CD4-positive, alpha-beta T cell treated with Interleukin-1 beta for 1 hour (primary cell): ENCODE results near the gene CATSPERZ.

Experiments
- DNase-seq, 2 donors: peaks; one replicate each; pipeline ENCODE4 v3.0.0-alpha.2; 2020 to 2022

CATSPERZ gene

GRCh38 chr11:64285885-64286800, 14.0 kb upstream of the CATSPERZ start:
- peak; percentile 23 to 32 for DNase-seq

DNA sequence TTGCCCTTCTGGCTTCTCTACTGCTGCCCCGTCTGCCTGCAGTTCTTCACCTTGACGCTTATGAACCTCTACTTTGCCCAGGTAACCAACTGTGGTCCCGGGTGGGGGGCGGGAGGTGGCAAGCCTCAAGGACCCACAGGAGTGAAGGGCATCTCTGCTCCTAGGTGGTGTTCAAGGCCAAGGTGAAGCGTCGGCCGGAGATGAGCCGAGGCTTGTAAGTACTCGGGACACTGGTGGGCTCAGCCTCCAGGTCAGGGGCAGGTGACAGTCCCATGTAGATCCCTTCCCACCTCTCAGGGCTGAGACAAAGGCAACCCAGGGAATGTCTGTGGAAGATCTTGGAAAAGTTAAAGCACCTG, 13.4 kb upstream of the CATSPERZ start:
- DNase-seq = no peak

- no peak for DNase-seq
Observed at GRCh38 chr11:64287676-64288352, 12.3 kb upstream of the CATSPERZ start.

DNA sequence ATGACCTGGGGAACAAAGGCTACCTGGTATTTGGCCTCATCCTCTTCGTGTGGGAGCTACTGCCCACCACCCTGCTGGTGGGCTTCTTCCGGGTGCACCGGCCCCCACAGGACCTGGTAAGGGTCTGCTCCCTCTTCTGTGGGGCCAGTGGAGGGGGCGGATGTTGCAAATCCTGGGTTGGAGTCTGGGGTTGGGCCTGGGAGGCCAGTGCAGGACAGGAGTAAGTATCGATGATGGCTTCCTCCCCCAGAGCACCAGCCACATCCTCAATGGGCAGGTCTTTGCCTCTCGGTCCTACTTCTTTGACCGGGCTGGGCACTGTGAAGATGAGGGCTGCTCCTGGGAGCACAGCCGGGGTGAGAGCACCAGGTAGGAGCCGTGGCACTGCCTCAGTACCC, 11.8 kb upstream of the CATSPERZ start:
- no peak for DNase-seq

DNA sequence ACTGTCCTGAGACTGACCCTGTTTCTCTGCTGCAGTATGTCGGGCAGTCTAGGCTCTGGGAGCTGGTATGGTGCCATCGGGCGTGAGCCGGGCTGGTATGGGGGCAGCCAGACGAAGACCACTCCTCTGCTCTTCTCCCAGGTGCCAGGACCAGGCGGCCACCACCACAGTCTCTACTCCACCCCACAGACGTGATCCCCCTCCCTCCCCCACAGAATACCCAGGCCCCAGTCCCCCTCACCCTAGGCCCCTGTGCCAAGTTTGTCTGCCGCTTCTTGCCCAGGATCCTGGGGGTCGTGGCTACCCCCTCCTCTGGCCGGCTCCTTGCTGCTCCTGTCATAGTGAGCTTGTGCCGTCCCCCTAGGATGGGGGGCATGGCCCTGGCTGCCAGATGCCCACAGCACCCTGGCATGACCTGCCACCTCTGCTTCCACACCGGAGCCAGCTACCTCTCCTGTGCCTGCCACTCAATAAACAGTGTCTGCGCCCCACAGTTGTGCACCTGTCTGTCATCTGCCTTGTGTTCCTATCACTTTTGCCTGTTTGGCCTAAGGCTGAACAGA, 11.1 kb upstream of the CATSPERZ start:
- DNase-seq = no peak

DNA sequence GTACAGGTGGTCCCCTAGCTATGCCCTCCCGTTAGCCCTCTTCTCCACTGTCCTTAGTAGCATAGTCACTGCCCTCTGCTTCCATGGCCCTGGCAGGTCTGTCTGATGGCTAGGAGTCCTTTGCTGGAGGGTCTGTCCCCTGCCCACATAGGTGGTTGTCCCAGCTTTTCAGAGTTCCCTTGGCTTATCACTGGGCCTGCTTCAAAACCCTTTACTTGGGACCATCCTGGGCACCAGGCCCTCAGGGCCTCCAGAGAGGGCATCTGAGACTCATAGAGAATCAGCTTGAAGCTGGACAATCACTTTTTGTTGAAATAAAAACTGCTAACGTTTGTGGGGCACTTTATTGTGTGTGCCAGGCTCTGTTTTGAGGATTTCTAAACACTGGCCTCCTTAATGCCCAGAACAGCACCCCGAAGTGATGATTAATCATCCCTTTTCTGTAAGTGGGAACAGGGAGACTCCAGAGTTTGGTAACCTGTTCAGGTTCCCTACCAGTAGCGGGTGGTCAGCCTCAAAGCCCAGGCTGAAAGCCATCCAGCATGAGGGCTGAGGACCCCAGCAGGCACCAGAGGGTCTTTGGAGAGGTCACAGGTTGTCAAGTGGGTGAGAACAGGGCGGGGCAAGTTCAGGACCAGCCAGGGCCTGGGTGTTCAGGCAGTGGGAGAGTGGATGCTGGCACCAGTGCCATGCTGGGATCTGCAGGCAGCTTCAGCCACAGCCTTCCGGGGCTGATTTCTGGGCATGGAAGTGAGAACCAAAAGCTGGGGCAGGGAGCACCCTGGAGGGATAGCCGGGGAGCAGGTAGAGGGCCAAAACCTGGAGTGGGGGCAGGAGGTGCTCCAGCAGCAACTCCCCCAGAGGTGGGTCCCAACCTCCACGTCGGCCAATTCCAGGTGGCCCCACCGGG, 9.6 kb upstream of the CATSPERZ start:
- DNase-seq = no peak

DNA sequence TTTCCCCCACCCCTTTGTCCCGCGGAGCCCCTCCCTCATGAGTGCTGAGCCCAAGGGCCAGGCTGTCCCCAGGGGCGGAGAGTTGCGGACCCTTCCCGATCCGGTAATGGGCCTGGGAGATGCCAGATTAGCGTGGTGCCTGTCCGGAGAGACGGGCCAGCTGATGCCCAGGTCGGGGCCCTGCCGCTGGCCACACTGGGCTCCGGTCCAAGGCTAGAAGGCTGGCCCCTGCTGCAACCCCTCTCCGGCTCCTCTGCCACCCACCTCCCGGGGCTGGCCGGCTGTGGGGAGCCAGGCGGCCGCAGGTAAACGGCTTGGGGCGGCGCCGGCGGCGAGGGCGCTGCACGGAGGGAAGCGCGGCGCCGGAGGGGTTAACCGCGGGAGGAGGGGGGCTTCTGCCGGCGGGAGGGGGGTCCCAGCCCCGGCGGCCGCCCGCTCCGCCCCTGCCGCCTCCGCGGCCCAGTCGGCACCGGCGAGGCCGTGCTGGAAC, 8.9 kb upstream of the CATSPERZ start, which contains the start of gene KCNK4:
TSS of gene KCNK4 (plus strand) at position 41 of the 490 bp plus-strand sequence. CDS start 1,717 bp downstream, outside the sequence.
- DNase-seq = no peak

DNA sequence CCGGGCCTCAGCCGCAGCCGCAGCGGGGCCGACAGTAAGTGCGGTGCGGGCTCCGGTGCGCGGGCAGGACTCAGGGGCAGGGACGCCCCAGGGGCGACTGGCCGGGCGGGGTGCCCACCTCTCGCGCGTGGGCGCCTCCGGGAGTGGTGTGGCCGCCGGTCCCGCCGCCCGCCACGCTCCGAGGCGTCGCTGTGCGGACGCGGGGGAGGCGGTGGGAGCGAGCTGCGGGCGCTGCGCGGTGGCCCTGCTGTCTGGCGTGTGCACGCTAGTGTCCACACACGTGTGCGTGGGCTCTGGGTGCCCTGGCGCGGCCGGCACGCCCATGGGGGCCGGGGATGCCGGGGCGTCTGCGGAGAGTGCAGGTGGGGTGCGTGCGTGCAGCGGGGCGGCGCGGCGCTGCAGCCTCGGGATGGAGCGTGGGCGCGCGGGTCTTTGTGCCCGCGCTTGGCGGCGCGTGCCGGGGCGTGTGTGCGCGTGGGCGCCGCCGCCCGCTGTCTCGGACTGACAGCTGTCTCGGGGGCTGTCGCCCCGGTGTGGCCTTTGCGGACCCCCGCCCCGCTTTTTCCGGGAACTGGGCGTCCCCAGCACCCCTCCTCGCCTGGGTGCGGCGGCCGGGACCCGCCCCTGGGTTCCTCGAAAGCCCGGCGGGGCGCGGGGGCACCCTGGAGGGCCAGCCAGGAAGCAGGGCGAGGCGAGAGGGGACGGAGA, 8.3 kb upstream of the CATSPERZ start:
- DNase-seq = no peak

GRCh38 chr11:64292460-64293254, 7.5 kb upstream of the CATSPERZ start:
- DNase-seq = no peak

GRCh38 chr11:64294774-64295173, 5.4 kb upstream of the CATSPERZ start:
- no peak for DNase-seq

GRCh38 chr11:64295760-64296159, 4.4 kb upstream of the CATSPERZ start:
- no peak for DNase-seq

- DNase-seq = no peak
Observed at GRCh38 chr11:64296236-64296635, 3.9 kb upstream of the CATSPERZ start.

DNA sequence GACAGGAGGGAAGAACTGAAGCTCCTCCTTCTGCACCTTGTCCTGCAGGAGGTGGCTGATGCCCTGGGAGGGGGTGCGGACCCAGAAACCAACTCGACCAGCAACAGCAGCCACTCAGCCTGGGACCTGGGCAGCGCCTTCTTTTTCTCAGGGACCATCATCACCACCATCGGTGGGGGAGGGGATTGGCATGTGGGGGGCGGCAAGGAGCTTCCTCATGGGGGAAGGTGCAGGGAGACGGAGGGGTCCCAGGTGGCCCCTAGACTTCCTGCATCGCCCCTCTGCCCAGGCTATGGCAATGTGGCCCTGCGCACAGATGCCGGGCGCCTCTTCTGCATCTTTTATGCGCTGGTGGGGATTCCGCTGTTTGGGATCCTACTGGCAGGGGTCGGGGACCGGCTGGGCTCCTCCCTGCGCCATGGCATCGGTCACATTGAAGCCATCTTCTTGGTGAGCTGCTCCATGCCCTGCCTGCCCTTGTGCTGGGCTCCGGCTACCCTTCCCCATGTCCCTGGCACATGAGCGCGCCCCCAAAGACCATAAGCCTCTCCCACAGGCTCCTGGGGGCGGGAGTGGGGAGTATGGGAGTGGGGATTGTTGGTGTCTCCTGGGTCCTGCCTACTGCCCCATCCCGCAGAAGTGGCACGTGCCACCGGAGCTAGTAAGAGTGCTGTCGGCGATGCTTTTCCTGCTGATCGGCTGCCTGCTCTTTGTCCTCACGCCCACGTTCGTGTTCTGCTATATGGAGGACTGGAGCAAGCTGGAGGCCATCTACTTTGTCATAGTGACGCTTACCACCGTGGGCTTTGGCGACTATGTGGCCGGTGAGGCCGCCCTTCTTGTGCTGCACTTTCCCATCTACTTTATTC, 3.1 kb upstream of the CATSPERZ start:
- no peak for DNase-seq

GRCh38 chr11:64297699-64298358, 2.3 kb upstream of the CATSPERZ start:
- no peak for DNase-seq

DNA sequence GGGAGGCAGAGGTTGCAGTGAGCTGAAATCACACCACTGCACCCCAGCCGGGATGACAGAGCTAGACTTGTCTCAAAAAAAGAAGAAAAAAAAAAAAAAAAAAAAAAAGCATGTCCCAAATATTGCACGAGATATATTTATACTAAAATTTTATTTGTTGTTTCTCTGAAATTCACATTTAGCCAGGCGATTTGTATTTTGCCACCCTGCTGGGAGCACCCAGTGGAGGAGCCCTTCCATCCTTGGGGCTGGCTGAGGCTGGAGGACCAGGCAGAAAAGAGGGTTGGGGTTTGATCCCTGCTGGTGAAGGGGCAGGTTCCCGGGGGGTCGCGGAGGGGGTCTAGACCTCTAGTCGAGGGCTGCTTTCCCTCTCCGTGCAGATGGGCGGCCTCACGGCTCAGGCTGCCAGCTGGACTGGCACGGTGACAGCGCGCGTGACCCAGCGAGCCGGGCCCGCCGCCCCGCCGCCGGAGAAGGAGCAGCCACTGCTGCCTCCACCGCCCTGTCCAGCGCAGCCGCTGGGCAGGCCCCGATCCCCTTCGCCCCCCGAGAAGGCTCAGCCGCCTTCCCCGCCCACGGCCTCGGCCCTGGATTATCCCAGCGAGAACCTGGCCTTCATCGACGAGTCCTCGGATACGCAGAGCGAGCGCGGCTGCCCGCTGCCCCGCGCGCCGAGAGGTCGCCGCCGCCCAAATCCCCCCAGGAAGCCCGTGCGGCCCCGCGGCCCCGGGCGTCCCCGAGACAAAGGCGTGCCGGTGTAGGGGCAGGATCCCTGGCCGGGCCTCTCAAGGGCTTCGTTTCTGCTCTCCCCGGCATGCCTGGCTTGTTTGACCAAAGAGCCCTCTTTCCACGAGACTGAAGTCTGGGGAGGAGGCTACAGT, 952 bp upstream of the CATSPERZ start:
- DNase-seq = no peak

DNA sequence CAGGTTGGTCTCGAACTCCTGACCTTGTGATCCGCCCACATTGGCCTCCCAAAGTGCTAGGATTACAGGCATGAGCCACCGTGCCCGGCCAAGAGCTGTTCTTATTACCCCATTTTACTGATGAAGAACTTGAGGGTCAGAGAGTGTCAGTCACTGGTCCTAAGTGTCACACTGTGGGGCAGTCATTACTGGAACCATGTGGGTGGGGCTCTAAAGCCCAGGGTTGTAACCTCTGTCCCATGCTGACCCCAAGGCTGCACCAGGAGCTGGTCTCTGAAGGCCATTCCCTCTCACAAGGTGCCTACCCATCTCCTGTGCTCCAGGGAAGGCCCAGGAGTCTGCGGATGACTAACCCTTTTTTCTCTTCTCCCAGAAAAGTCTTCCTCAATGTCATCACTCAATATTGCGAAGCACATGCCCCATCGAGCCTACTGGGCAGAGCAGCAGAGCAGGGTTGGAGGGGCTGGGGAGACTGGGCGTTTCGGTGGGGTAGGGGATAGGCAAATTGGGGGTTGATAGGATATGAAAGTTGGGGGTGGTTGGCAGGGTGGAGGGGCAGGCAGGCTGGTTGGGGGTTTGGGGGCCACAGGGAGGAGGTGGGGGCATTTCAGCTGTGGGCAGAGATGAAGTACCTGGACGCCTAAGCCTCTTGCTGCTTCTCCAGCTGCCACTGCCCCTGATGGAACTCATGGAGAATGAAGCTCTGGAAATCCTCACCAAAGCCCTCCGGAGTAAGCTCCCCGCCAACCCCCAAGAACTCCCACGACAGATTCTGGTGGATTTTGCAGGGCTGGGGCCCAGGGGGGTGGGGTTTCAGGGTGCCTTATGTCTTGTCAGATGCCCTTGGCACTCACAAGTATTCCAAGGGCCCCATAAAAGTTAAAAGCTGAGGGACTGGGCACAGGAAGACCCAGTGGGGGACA, 3.2 kb downstream of the CATSPERZ start:
- DNase-seq = no peak

GRCh38 chr11:64304032-64304315, 3.8 kb downstream of the CATSPERZ start:
- no peak for DNase-seq
